Lower lobe of right lung (tissue), 2 donors: ENCODE results near the gene LRP5. TPM values are rescaled to one million over a fixed set of nuclear protein-coding genes. Genes with fewer than 3 reads are reported as not detected.

ENCODE experiments used
- ATAC-seq, 2 donors: fragments of 200-7000 bp; cut with Tn5 transposase; one replicate each; pipeline ENCODE4 v1.9.1; 2020 to 2022; ENCODE audit warnings: mild to moderate bottlenecking in 2 of 2, moderate library complexity in 2 of 2
- DNase-seq: peaks from one replicate; pipeline ENCODE4 v3.0.0-alpha.2; 2020
- H3K27ac ChIP-seq: fragments of 200-600 bp; one replicate; pipeline ENCODE4 v1.8.0; 2022
- H3K27me3 ChIP-seq: fragments of 200-600 bp; one replicate; pipeline ENCODE4 v1.8.0; 2022; ENCODE audit warnings: low read depth
- H3K36me3 ChIP-seq: fragments of 200-600 bp; one replicate; pipeline ENCODE4 v1.8.0; 2022; ENCODE audit warnings: mild to moderate bottlenecking
- H3K4me1 ChIP-seq: fragments of 200-600 bp; one replicate; pipeline ENCODE4 v1.8.0; 2022
- H3K4me3 ChIP-seq: fragments of 200-600 bp; one replicate; pipeline ENCODE4 v1.8.0; 2022; ENCODE audit warnings: mild to moderate bottlenecking
- H3K9me3 ChIP-seq: fragments of 200-600 bp; one replicate; pipeline ENCODE4 v1.8.0; 2022
- intact Hi-C: fragments of 100-400 bp; cut with DNase I; formaldehyde crosslinking; loops from one replicate; pipeline ENCODE4 v1.11.0; 2022
- total RNA-seq: library from RNA; stranded (reverse); fragmentation: NEBNext Ultra II Directional; extraction: Animal tissue kit (Norgen Biotek cat#: 25700); gene quantifications from one replicate; pipeline ENCODE4 v1.2.1, GENCODE V29; 2021
- TF ChIP-seq, protein P1 (sequence below): fragments of 200-600 bp; IDR thresholded peaks from one replicate; pipeline ENCODE4 v1.8.0; 2022; ENCODE audit warnings: antibody characterized with exemption, mild to moderate bottlenecking
- donor health status: DM: no; HTN: yes; CAD: no; lungs with severe emphysema.

The LRP5 gene
- total RNA-seq, 1 donor from 2014 or later: 66.1 TPM

GRCh38 chr11:68425866-68426380 is 113.5 kb downstream of the LRP5 start:
- H3K36me3 ChIP-seq: peaks cover 66% of the 10 kb centered on the region
- intact Hi-C loops: no loop called here
- DNase-seq: no peak

GRCh38 chr11:68429661-68430060 is 117.3 kb downstream of the LRP5 start:
- Histone ChIP-seq H3K27ac (no peak overlapping the region), H3K27me3 (no peaks in the 10 kb centered on the region), H3K4me3 (no peak overlapping the region), H3K36me3 (peaks cover 87% of the 10 kb centered on the region), H3K9me3 (peaks cover 14% of the 10 kb centered on the region), H3K4me1 (no peaks in the 10 kb centered on the region)
- TF ChIP-seq, protein P1, sequence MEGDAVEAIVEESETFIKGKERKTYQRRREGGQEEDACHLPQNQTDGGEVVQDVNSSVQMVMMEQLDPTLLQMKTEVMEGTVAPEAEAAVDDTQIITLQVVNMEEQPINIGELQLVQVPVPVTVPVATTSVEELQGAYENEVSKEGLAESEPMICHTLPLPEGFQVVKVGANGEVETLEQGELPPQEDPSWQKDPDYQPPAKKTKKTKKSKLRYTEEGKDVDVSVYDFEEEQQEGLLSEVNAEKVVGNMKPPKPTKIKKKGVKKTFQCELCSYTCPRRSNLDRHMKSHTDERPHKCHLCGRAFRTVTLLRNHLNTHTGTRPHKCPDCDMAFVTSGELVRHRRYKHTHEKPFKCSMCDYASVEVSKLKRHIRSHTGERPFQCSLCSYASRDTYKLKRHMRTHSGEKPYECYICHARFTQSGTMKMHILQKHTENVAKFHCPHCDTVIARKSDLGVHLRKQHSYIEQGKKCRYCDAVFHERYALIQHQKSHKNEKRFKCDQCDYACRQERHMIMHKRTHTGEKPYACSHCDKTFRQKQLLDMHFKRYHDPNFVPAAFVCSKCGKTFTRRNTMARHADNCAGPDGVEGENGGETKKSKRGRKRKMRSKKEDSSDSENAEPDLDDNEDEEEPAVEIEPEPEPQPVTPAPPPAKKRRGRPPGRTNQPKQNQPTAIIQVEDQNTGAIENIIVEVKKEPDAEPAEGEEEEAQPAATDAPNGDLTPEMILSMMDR: no peak
- intact Hi-C loops: no loop called here
- ATAC-seq: no peak
- no peak for DNase-seq

More at GRCh38 chr11:68425866-68426380, 113.5 kb downstream of the LRP5 start:
- ATAC-seq: no peak
- Histone ChIP-seq H3K27ac (no peak overlapping the region), H3K27me3 (no peaks in the 10 kb centered on the region), H3K4me1 (no peaks in the 10 kb centered on the region), H3K4me3 (no peak overlapping the region), H3K9me3 (peaks cover 14% of the 10 kb centered on the region)
- TF ChIP-seq, protein P1: no peak

GRCh38 chr11:68430384-68430783 is 118.0 kb downstream of the LRP5 start:
- no peaks in the 10 kb centered on the region for H3K27me3 ChIP-seq
- peaks cover 87% of the 10 kb centered on the region for H3K36me3 ChIP-seq
- H3K4me3 ChIP-seq: no peak overlapping the region
- ATAC-seq: no peak
- no peak overlapping the region for H3K27ac ChIP-seq
- DNase-seq: no peak
- peaks cover 14% of the 10 kb centered on the region for H3K9me3 ChIP-seq
- H3K4me1 ChIP-seq: no peaks in the 10 kb centered on the region
- TF ChIP-seq, protein P1: no peak
- intact Hi-C loops: no loop called here

- Histone ChIP-seq H3K4me3 (no peak overlapping the region), H3K27me3 (no peaks in the 10 kb centered on the region), H3K4me1 (no peaks in the 10 kb centered on the region), H3K9me3 (peaks cover 14% of the 10 kb centered on the region), H3K27ac (no peak overlapping the region), H3K36me3 (peaks cover 86% of the 10 kb centered on the region)
- peak; percentile 53 to 68 for ATAC-seq
- intact Hi-C loops: no loop called here
- TF ChIP-seq, protein P1: no peak
- no peak for DNase-seq
These were observed 118.4 kb downstream of the LRP5 start for GRCh38 chr11:68430801-68431200.

GRCh38 chr11:68431984-68432645 is 119.7 kb downstream of the LRP5 start:
- peaks cover 14% of the 10 kb centered on the region for H3K9me3 ChIP-seq
- H3K27me3 ChIP-seq: no peaks in the 10 kb centered on the region
- no peak overlapping the region for H3K4me3 ChIP-seq
- TF ChIP-seq, protein P1: no peak
- H3K27ac ChIP-seq: no peak overlapping the region
- intact Hi-C loops: no loop called here
- H3K36me3 ChIP-seq: peaks cover 86% of the 10 kb centered on the region
- ATAC-seq (no peak), DNase-seq (no peak)
- H3K4me1 ChIP-seq: peaks cover 4% of the 10 kb centered on the region
